Transverse colon (tissue), 3 donors: ENCODE data around the gene ATXN2L.

Source experiments
- EP300 ChIP-seq: sonication (generic); formaldehyde crosslinking; IDR thresholded peaks from one replicate; pipeline ENCODE4 v1.6.1; 2017; ENCODE audit warnings: antibody characterized with exemption, low read depth
- POLR2A ChIP-seq: fragments of 450-650 bp; IDR thresholded peaks from one replicate; pipeline ENCODE4 v1.6.1; 2016; ENCODE audit warnings: antibody characterized with exemption, mild to moderate bottlenecking, moderate library complexity
- TF ChIP-seq, protein P1 (sequence below), 5 experiments: fragments of 200-600 bp in 3 of 5; fragments of 450-650 bp in 2 of 5; sonication (generic) in 3 of 5; IDR thresholded peaks; 1 replicate in 2 of 5; 2 replicates in 3 of 5; pipeline ENCODE4 v1.5.1; 2016 to 2017; ENCODE audit warnings: antibody characterized with exemption in 5 of 5, inconsistent platforms in 3 of 5, mild to moderate bottlenecking in 2 of 5, moderate library complexity in 1 of 5

DNA sequence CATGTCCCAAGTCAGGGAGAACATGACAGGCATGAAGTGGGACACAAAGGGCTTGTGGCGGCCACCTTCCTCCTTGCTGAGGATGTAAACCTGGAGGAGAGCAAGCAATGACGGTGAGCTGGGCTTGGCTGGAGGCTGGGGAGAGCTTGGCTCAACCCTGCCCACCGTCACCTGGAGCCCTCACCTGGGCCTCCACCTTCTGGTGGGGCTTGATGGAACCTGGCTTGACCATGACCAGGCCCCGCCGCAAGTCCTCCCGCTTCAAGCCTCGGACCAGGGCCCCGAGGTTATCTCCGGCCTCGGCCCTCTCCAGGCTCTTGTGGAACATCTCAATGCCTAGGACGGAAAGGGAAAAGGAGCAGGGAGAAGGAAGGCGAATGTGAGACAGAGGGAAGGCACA, 21.0 kb downstream of the ATXN2L start:
- TF ChIP-seq, protein P1, sequence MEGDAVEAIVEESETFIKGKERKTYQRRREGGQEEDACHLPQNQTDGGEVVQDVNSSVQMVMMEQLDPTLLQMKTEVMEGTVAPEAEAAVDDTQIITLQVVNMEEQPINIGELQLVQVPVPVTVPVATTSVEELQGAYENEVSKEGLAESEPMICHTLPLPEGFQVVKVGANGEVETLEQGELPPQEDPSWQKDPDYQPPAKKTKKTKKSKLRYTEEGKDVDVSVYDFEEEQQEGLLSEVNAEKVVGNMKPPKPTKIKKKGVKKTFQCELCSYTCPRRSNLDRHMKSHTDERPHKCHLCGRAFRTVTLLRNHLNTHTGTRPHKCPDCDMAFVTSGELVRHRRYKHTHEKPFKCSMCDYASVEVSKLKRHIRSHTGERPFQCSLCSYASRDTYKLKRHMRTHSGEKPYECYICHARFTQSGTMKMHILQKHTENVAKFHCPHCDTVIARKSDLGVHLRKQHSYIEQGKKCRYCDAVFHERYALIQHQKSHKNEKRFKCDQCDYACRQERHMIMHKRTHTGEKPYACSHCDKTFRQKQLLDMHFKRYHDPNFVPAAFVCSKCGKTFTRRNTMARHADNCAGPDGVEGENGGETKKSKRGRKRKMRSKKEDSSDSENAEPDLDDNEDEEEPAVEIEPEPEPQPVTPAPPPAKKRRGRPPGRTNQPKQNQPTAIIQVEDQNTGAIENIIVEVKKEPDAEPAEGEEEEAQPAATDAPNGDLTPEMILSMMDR (IDR thresholded peaks at IDR 0.05) = no peak
- TF ChIP-seq POLR2A (no peak), EP300 (no peak)
